Measurements from ENCODE around the gene GRAP2.
"Not testable (repeated sequence)": the region's sequence is repeated elsewhere in the genome, so short reads cannot be mapped to it uniquely, and the experiment has no call there.

GRAP2 gene

DNA sequence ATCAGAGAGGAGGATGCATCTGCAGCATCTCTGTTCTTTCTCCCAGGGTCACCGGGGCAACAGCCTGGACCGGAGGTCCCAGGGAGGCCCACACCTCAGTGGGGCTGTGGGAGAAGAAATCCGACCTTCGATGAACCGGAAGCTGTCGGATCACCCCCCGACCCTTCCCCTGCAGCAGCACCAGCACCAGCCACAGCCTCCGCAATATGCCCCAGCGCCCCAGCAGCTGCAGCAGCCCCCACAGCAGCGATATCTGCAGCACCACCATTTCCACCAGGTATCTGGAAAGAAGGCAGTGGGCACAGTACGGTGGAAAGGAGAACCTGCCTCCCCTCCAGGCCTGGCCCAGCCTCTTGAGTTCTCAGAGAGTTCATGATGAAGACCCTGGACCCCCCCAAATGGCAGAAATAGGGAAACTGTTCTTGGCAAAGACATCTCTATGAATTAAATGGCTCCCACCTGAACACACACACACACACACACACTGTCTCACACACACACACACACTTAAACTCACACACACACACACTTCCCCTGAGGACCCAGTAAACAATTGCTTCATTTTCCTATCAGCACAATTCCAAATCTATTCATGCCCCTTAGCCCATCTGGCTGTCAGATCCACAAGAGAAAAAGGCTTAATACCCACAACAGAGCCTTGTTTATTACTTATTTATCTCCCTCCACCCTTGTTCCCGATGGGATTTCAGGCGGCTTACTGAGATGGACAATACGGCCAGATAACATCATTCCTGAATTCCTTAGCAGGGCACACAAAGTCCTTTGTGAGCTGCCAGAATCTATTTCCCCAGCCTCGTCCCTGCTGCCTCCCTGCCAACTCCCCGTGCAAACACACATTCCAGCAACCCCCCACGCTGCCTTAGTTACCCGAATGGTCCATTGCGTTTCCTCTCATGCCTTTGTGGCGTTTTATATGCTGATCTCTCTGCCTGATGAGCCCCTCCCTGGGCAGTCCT lies 67.4 kb downstream of the GRAP2 start:
- no peak for FAIRE-seq

DNA sequence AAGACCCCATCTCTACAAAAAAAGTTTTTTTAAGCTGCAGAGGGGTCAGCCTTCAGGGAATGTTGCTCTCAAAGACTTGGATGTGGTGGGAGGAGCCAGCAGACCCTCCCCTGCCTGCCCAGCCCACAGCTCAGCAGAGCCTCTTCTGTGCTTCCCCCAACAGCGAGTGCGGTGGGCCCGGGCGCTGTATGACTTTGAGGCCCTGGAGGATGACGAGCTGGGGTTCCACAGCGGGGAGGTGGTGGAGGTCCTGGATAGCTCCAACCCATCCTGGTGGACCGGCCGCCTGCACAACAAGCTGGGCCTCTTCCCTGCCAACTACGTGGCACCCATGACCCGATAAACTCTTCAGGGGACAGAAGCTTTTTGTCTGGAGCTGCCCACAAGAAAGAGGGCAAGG lies 69.9 kb downstream of the GRAP2 start:
- FAIRE-seq: no peak

DNA sequence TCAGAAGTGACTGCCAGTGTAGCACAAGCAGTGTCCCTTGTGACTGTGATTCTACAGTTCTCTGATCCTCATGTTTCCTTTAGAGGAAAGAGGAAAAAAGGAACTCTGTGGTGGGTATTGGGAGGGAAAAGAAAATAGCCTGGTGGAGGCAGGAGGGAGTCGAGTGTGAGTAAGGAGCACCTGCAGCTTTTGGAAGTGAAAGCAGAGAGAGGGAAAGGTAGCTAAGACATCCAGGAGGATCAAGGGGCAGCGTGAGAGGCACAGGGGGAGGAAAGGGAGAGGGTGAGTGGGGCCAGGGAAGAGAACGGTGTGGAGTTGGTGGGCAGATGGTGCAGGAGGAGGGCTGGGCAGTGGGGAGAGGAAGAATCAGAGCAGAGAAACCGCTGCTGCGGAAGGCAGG lies 71.8 kb downstream of the GRAP2 start:
- no peak for FAIRE-seq

DNA sequence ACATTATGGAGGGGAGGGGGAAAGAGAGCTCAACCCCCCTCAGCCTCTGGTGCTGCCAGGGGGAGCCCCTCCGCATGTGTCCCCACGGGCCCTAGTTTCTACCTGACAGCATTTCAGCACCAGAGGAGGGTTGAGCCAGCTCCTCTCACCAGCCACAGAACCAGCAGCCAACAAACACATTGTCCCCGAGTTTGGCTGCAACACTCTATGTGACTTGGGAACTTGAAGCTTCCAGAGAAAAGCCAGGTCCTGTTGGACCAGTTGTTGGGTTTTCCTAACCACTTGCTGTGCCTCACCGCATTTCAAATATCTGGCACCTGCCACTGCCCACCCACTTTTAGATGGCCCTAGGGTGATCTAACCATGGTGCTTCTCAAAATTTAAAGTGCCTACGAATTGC lies 72.8 kb downstream of the GRAP2 start:
- FAIRE-seq: no peak

DNA sequence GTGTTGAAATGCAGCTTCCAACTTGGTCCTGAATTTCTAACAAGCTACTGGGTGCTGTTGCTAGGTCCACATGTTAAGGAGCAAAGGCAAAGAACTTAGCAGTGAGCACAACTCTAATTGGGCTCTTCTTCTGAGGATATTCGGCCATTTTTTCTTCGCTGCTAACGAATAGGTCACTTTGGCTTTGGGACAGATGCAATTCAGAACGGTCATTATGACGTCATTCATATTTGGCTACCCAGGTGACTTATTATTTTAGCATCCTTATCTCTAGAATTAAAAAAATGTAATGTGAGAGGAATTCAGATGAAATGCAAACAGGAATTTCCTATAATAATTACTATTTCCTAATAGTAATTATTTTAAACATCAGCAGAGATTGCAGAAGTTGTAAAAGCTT lies 73.2 kb downstream of the GRAP2 start:
- no peak for FAIRE-seq

DNA sequence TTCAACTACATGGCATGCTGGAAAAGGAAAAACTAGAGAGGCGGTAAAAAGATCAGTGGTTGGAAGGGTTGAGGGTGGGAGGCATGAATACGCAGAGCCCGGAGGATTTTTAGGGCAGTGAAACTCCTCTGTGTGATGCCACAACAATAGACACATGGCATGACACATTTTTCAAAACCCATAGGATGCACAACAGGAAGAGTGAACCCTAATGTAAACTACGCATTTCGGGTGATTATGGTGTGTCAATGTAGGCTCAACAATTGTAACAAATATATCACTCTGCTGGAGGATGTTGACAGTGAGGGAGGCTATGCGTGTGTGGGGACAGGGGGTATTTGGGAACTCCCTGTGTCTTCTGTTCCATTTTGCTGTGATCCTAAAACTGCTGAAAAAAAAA lies 78.2 kb downstream of the GRAP2 start:
- no peak for FAIRE-seq

DNA sequence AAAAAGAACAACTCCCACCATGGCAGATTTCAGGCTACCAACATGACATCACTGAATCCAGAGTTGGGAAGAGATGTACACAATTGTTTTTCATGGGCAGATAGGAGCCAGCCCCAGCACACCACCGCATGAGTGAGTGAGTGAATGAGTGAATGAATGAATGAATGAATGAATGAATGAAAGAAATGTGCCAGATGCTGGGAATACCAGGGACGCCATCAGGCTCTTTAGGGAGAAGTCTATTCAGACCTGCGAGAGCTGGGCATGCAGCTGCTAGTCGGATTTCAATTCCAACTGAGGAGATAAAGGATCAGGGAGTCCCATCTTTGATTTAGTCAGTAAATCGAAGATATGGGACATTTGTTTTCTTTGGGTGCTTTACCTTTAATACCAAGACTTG lies 78.6 kb downstream of the GRAP2 start:
- no peak for FAIRE-seq

DNA sequence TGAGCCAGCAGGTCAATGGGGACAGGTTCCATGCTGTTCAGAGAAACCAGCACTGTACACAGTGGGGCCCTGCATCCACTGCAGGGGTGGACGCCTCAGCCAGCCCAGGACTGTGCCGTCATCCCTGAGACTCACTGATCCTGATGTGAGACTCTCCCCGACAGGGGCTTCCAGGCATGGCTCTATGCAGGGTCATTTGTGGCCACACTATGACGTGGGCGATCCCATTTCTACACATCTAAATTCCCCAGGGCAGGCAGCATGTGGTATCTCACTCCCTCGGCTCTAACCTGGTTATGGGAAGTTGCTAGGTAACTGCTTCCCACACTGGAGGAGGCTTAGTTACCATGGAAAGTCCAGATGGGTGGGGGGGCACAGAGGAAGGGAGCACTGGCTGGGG lies 79.7 kb downstream of the GRAP2 start:
- no peak for FAIRE-seq

DNA sequence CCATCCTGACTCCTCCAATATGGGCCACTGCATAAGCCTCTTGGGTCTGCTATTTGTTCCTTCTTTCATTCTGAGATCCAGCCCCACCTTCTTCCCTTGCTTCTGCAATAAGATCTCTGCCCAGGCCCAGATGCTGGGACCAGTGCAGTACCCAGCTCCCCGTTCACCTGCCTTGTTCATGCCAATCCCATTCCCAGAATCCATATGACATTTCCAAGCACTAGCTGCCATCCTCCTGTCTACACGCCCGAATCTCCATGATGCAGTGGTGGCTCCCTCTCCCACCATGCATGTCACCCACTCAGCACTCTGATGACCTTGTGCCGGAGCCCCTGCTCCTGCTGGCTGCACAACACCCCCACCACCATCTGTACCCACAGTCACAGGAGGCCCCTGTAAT lies 82.5 kb downstream of the GRAP2 start:
- FAIRE-seq: no peak

DNA sequence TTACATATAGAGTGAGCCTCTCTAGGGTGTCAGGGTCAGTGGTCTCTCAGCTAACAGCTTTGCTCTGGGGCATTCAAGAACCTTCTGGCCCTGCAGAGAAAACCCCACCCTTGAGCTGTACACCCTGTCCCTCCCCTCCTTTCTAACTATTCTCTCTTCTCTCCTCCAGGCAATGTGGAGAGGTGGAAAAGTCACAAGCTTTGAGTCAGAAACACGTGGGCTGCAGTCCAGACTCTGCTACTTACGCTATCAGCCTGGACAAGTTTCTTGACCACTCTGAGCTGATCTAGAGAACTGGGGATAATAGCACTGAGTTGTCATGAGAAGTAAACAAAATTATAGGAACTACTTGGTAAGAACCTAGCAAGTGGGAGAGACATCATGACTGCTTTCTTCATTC lies 83.1 kb downstream of the GRAP2 start:
- no peak for FAIRE-seq

DNA sequence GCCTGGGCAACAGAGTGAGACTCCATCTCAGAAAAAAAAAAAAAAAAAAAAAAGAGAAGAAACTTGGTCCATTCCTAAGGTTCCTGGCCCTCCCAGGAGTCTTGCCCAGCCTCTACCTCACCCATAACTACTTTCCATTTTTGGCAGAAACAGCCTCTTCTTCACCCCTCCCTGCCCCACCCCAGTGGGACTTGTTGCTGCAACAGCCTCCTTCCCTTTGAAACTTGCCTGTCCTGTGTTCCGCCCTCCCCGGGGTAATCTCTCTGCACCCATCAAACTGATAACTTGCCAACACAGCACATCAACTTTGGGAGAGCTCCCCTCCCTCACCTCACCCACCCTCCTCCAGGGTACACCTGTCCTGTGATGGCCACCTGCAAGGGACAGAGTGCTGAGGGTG lies 83.9 kb downstream of the GRAP2 start:
- FAIRE-seq: no peak

DNA sequence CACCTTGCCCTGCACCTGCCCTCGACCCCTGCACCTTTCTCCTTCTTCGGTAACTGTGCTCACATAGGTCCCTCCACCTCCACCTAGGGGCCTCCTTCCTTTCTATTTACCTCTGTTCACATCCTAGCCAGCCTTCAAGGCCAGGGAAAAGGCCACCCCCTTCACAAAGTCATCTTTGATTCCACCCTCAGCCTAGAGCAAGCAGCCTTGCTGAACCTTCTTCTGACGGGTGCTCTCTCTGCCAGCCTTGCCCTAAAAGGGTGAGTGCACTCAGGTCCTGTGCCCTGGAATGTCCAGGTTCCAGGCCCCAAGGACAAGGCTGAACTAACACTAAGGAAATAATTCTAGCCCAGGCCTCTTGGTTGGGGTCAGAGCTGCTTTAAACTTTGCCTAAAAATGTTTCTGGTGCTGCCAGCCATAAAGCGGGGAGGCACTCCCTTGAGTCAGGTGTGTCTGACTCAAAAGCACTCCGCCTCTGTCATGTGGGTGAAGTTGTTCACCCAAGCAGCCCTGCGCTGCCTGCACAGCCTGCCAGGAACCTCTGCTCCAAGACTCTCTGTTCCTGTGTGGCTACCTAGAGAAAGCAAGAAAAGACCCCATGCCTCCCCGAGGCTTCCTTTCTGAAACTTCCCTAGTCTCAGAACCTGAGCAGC lies 84.6 kb downstream of the GRAP2 start:
- no peak for FAIRE-seq

DNA sequence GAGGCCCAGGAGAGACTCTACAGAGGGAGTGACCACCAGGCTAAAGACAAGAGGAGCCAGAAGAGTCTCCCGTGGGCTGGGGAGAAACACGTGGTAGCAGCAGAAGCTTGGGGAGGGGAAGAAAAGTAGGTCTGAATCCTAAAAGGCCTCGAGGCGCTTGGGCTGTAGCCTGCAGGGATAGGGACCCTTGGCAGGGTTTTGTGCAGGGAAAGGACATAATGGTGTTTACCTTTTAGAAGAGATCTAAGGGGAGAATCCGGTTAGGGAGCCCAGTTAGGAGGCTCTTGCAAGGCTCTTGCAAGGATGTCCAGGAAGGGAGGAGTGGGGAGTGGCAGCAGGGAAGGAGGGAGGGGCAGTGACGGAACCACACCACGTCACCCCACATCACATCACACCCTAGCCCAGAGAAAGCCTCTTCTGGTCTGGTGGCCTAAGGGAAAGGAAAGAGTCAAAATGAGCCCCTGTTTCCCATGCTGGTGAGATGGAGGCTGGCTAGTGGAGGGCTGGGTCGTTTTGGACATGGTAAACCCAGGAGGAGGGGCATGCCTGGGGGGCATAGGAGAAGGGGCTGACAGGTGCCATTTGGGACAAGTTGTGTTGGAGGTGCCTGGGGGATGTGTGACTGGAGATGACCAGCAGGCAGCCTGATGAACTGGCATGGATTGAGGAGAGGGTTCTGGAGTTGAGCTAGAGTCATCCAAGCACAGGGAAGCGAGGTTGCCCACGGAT lies 87.7 kb downstream of the GRAP2 start:
- no peak for FAIRE-seq

DNA sequence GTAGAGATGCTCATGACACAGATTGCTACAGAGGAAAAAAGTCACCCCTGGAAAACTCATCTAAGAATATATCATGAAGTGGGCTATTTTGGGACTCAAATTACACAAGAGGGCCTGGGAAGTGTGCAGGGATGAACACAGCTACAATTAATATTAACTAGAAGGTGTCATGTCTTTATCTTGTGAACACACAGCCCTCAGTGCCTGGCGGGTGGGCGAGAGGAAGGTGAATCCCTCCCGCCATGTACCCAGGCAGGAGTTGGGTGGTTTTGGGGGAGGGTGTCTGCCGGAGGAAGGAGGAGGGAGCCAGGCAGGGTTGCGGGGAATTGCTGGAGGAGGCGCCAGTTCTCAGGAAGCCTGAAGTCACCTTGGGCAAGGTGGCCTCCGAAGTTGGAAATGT lies 88.7 kb downstream of the GRAP2 start:
- no peak for FAIRE-seq

DNA sequence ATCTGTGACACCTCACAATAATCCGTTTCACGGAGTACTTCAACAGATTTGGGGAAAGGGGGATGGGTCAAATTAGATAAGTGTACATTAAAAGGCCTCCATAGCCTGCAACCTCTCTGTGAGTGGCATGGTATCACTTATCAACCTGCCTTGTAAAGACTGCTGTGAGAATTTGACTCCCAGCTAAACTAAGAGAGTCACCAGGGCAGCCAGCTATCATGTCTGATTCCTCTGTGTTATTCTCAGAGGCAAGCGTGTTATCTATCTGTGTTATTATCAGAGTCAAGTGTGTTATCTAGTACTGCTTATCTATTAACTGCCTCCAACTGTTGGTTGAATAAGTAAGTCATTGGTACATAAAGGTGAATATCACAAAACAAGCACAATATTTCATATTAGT lies 89.8 kb downstream of the GRAP2 start:
- no peak for FAIRE-seq

DNA sequence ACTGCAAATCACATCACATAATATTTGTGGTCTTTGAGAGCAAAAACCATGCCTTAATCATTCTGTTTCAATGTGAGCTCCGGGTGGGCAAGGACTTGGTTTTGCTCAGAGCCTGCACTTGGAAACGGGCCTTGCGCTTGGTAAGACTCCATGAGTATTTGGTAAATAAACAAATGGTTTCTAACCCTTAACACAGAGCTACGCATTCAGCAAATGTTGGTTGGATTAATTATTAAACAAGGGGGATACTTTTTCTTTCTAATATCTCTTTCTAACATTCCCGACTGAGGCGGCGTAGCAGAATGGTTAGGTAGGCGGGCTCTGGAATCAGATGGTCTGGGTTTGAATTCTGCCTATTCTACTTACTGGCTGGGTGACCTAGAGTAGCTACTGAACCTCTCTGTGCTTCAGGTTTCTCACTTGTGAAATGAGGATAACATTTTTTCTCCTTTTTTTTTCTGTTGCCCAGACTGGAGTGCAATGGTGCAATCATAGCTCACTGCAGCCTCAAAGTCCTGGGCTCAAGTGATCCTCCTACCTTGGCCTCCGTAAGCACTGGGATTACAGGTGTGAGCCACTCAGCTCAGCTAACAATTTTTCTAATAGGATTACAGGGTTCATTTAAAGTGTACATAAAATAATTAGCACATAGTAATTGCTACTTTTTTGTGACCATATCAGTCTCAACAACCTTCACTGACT lies 90.4 kb downstream of the GRAP2 start:
- no peak for FAIRE-seq

DNA sequence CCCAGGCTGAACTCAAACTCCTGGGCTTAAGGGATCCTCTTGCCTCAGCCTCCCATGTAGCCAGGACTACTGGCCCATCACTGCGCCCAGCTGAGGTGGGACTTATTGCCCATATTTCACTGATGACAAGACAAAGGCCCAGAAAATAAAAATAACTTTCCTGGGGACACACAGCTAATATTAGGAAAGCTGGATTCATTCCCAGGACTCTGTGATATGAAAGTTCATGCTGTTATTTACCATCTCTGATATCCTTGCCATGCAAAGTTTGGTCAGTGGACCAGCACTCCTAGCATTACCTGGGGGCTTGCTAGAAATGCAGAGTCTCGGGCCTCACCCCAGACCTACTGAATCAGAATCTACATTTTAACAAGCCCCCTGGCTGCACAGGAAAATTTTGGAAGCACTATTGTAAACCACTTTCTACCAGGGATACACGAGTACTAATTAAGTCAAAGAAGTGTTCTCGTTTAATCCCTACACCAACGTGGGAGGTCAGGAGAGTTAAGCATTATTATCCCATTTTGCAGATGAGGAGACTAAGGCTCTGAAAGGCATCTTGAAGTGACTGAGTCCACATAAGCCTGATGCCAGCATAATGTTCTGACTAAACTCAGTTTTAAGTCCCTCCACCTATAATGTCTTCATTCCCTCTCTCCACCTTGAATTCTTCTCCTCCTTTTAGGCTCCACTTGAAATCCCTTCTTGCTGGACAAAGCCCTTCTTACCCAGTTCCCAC lies 91.4 kb downstream of the GRAP2 start:
- FAIRE-seq: no peak

DNA sequence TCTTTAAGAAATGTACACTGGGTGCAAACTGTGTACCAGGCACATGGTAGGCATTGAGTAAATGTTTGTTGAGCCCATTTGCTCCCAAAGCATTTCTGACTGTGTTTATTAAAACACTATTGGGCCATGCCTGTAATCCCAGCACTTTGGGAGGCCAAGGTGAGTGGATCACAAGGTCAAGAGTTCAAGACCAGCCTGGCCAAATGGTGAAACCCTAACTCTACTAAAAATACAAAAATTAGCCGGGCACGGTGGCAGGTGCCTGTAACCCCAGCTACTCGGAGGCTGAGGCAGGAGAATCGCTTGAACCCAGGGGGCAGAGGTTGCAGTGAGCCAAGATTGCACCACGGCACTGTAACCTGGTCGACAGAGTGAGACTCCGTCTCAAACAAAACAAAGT lies 92.0 kb downstream of the GRAP2 start:
- FAIRE-seq: not testable (repeated sequence)

DNA sequence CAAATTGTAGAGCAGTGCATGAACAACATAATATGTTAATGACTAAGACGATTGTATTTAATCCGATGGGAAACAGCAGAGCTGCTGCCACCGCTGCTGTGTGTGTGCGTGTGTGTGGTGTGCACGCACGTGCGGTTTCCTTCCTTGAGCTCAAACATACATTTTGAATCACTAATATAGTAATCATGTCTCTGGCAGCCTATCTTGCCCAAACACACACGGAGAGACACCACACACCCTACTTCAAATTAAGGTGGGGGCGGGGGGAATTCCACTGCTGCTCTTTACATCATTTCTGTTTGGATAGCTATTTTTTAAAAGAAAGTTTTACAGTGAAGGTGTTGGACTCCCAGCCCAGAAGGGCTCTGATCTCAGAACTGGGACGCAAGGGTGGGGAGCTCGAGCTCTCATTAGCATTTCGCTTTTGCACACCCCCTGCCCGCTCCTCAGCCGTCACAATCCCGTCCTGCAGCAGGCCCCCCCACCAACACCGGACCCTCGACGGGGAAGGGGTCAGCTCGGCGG lies 93.2 kb downstream of the GRAP2 start:
- FAIRE-seq: no peak

DNA sequence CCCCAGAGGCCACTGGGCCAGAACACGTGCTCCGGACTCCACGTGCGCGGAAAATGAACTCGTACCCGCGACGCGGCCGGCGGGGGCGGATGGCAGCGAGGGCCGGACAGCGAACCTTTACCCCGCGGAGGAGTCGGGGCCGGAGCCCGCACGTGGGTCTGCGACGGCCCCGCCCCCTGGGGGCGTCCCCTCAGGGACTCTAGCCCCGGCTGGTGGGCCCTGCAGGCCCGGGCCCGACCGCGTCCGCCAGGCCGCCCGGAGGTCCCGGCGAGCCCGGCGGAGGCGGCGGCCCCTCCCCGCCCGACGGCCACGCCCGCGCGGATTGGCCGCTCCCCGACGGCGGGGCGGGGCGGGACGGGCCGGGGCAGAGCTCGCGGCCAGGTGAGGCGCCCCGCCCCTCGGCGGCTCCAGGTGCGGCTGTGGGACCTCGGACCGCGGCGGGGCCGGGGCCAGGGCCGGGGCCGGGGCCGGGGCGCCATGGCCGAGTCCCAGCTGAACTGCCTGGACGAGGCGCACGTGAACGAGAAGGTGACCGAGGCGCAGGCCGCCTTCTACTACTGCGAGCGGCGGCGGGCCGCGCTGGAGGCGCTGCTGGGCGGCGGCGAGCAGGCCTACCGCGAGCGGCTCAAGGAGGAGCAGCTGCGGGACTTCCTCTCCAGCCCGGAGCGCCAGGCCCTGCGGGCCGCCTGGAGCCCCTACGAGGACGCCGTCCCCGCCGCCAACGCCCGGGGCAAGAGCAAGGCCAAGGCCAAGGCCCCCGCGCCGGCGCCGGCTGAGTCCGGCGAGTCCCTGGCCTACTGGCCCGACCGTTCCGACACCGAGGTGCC lies 93.9 kb downstream of the GRAP2 start, which contains the start of gene FAM83F:
Gene FAM83F (plus strand): TSS at position 389 of the 827 bp plus-strand sequence. CDS start 89 bp downstream, at position 478.
- no peak for FAIRE-seq

Data from colon (tissue), 2 donors.